Measurements from ENCODE around the gene CDK12.

DNA sequence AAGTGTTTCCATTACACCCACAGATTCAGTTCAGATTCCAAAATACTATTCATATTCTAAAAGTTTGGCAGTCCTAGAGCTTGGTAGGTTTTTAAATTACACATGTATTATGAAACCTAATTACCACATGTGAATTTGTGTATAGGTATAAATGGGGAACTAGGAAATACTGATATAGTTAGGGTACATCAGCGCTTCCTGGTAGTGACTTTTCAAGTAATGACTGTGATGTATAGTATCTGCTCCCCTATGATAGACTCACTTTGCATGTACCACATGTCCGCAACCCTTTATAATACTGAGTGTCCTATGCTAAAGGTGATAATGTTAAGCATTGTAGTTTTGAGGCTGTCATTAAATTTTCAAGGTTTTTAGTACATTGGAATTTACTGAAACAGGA, 22.9 kb downstream of the CDK12 start:
- TF ChIP-seq, protein P1, sequence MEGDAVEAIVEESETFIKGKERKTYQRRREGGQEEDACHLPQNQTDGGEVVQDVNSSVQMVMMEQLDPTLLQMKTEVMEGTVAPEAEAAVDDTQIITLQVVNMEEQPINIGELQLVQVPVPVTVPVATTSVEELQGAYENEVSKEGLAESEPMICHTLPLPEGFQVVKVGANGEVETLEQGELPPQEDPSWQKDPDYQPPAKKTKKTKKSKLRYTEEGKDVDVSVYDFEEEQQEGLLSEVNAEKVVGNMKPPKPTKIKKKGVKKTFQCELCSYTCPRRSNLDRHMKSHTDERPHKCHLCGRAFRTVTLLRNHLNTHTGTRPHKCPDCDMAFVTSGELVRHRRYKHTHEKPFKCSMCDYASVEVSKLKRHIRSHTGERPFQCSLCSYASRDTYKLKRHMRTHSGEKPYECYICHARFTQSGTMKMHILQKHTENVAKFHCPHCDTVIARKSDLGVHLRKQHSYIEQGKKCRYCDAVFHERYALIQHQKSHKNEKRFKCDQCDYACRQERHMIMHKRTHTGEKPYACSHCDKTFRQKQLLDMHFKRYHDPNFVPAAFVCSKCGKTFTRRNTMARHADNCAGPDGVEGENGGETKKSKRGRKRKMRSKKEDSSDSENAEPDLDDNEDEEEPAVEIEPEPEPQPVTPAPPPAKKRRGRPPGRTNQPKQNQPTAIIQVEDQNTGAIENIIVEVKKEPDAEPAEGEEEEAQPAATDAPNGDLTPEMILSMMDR (IDR thresholded peaks at IDR 0.05; ENCODE audit: low read length) = no peak
- TF ChIP-seq EZH2 (IDR thresholded peaks at IDR 0.05; ENCODE audit: borderline replicate concordance, low read length) = no peak

All from OCI-LY1 (cell line).